HepG2 (cell line): Measurements from ENCODE around the gene LRRC25. TPM values are rescaled to one million over a fixed set of nuclear protein-coding genes. Genes with fewer than 3 reads are reported as not detected.

Source experiments
- ASH2L ChIP-seq: fragments of 300-600, 200-600 bp; sonication (generic); IDR thresholded peaks from 2 replicates; pipeline ENCODE4 v1.7.0; 2017; ENCODE audit warnings: low read depth, mild to moderate bottlenecking, moderate library complexity, mixed read lengths, low read length; ENCODE audit not compliant: insufficient read length
- CEBPB ChIP-seq: IDR thresholded peaks from 2 replicates; pipeline ENCODE4 v1.6.1; 2011; ENCODE audit warnings: low read depth, low read length, improper control_type of control experiment, borderline replicate concordance
- MIER3 ChIP-seq: IDR thresholded peaks from 2 replicates; pipeline ENCODE4 v1.6.1; 2016; ENCODE audit warnings: missing compliant biosample characterization, borderline replicate concordance
- PHF21A ChIP-seq: sonication (generic); formaldehyde crosslinking; IDR thresholded peaks from 2 replicates; pipeline ENCODE4 v1.5.0; 2020; ENCODE audit warnings: mild to moderate bottlenecking, missing genetic modification reagents
- RARA ChIP-seq: IDR thresholded peaks from 2 replicates; pipeline ENCODE4 v1.6.1; 2016; ENCODE audit warnings: missing genetic modification reagents, missing compliant biosample characterization
- YEATS4 ChIP-seq: sonication (generic); formaldehyde crosslinking; IDR thresholded peaks from 2 replicates; pipeline ENCODE4 v1.4.0; 2020; ENCODE audit warnings: missing genetic modification reagents, borderline replicate concordance
- ZC3H4 ChIP-seq: sonication (generic); formaldehyde crosslinking; IDR thresholded peaks from 2 replicates; pipeline ENCODE4 v1.4.0; 2020; ENCODE audit warnings: missing genetic modification reagents, borderline replicate concordance
- ZNF563 ChIP-seq: sonication (generic); formaldehyde crosslinking; IDR thresholded peaks from 2 replicates; pipeline ENCODE4 v1.8.0; 2022; ENCODE audit warnings: mild to moderate bottlenecking, moderate library complexity, missing genetic modification reagents
- ZNF879 ChIP-seq: sonication (generic); formaldehyde crosslinking; IDR thresholded peaks from 2 replicates; pipeline ENCODE4 v1.8.1; 2023; ENCODE audit warnings: missing genetic modification reagents
- polyA plus RNA-seq, 8 experiments: library from polyadenylated mRNA; depleted of rRNA in 3 of 8; stranded (reverse) in 7 of 8; unstranded in 1 of 8; fragments of >200 nt; fragmentation: Illumina TruSeq in 4 of 8; extraction: Trizol in 4 of 8; gene quantifications; 2 replicates each; pipeline versions ENCODE4 v1.2.1 to v1.2.3, GENCODE V29; 2011 to 2016; ENCODE audit warnings: low read depth in 4 of 8, missing spikeins in 1 of 8, mixed read lengths in 1 of 8; ENCODE audit not compliant: insufficient read depth in 1 of 8
- total RNA-seq, 5 experiments: library from RNA; depleted of rRNA; stranded (reverse); fragments of >200 nt; fragmentation: Illumina TruSeq; extraction: Trizol; gene quantifications; 2 replicates each; pipeline ENCODE4 v1.2.3, GENCODE V29; 2016; ENCODE audit warnings: low read depth in 1 of 5
- TF ChIP-seq, protein P1 (sequence below): sonication (generic); formaldehyde crosslinking; conservative IDR thresholded peaks from 2 replicates; pipeline ENCODE4 v1.4.0; 2020; ENCODE audit warnings: missing genetic modification reagents
- TF ChIP-seq, protein P2 (sequence below): sonication (generic); formaldehyde crosslinking; IDR thresholded peaks from 2 replicates; pipeline ENCODE4 v1.5.0; 2020; ENCODE audit warnings: mild to moderate bottlenecking, missing genetic modification reagents, borderline replicate concordance

The LRRC25 gene
- total and polyA plus RNA-seq, 2 of the 13 experiments (the other 11 are each of a cell fraction or from before 2014, with no cell fraction given), result 0.13 to 0.53 TPM

DNA sequence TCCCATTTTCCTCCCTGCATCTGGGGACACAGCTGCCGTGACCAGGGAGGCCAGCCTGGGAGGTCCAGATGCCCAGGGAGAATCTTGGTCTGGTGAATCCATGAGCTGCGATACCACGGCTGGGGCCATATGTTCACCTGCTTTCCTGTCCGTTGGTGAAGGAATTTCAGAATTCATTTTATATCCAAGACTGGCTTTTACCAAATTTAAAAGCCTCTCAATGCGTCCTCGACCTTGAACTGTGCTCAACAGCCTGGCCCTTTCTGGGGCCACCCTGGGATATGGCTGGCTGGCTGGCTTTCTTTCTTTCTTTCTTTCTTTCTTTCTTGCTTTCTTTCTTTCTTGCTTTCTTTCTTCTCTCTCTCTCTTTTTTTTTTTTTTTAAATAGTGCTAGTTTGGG, 33.6 kb downstream of the LRRC25 start (continued):
- TF ChIP-seq, protein P1, sequence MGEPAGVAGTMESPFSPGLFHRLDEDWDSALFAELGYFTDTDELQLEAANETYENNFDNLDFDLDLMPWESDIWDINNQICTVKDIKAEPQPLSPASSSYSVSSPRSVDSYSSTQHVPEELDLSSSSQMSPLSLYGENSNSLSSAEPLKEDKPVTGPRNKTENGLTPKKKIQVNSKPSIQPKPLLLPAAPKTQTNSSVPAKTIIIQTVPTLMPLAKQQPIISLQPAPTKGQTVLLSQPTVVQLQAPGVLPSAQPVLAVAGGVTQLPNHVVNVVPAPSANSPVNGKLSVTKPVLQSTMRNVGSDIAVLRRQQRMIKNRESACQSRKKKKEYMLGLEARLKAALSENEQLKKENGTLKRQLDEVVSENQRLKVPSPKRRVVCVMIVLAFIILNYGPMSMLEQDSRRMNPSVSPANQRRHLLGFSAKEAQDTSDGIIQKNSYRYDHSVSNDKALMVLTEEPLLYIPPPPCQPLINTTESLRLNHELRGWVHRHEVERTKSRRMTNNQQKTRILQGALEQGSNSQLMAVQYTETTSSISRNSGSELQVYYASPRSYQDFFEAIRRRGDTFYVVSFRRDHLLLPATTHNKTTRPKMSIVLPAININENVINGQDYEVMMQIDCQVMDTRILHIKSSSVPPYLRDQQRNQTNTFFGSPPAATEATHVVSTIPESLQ (CRISPR knock-in tag), result no peak
- TF ChIP-seq MIER3 (CRISPR knock-in tag) (no peak), RARA (0 out of 2 replicates have a peak, but pooled peaks have one; percentile 15), ASH2L (no peak), ZNF563 (CRISPR knock-in tag) (no peak), ZC3H4 (CRISPR knock-in tag) (no peak), PHF21A (CRISPR knock-in tag) (no peak), CEBPB (no peak), YEATS4 (CRISPR knock-in tag) (no peak), ZNF879 (CRISPR knock-in tag) (no peak)
- TF ChIP-seq, protein P2, sequence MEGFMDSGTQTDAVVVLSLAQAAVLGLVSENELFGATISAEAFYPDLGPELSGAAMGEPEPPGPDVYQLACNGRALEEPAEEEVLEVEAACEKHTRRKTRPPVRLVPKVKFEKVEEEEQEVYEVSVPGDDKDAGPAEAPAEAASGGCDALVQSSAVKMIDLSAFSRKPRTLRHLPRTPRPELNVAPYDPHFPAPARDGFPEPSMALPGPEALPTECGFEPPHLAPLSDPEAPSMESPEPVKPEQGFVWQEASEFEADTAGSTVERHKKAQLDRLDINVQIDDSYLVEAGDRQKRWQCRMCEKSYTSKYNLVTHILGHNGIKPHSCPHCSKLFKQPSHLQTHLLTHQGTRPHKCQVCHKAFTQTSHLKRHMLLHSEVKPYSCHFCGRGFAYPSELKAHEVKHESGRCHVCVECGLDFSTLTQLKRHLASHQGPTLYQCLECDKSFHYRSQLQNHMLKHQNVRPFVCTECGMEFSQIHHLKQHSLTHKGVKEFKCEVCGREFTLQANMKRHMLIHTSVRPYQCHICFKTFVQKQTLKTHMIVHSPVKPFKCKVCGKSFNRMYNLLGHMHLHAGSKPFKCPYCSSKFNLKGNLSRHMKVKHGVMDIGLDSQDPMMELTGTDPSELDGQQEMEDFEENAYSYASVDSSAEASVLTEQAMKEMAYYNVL, result peak; percentile 62; the same call in 1 of the 2 replicates
- TF ChIP-seq, all 625 proteins: peak for 7
